Suprapubic skin (tissue), 4 donors: ENCODE results near the gene LPCAT1. TPM values are rescaled to one million over a fixed set of nuclear protein-coding genes. Genes with fewer than 3 reads are reported as not detected.
A peak's percentile ranks its signal among the peaks of the same experiment; 100 is the strongest.
"Not testable (repeated sequence)": the region's sequence is repeated elsewhere in the genome, so short reads cannot be mapped to it uniquely, and the experiment has no call there.

Source experiments
- DNase-seq, 2 donors: peaks; one replicate each; pipeline ENCODE4 v3.0.0-alpha.2; 2019; ENCODE audit warnings: low spot score in 2 of 2
- H3K27ac ChIP-seq: fragments of 200-600 bp; sonication (generic); one replicate; pipeline ENCODE4 v1.5.1; 2019
- H3K27me3 ChIP-seq: fragments of 200-600 bp; sonication (generic); one replicate; pipeline ENCODE4 v1.5.1; 2019
- H3K36me3 ChIP-seq: fragments of 200-600 bp; sonication (generic); one replicate; pipeline ENCODE4 v1.5.1; 2019
- H3K4me1 ChIP-seq: fragments of 200-600 bp; sonication (generic); one replicate; pipeline ENCODE4 v1.5.1; 2019
- H3K4me3 ChIP-seq: fragments of 200-600 bp; sonication (generic); one replicate; pipeline ENCODE4 v1.5.1; 2019; ENCODE audit warnings: mild to moderate bottlenecking
- H3K9me3 ChIP-seq: fragments of 200-600 bp; sonication (generic); one replicate; pipeline ENCODE4 v1.5.1; 2019
- CTCF ChIP-seq, 2 donors: fragments of 200-600 bp in 1 of 2; fragments of 450-650 bp in 1 of 2; sonication (generic) in 1 of 2; IDR thresholded peaks; one replicate each; pipeline ENCODE4 v1.5.1; 2016 to 2019; ENCODE audit warnings: antibody characterized with exemption in 2 of 2, mild to moderate bottlenecking in 1 of 2, moderate library complexity in 1 of 2
- EP300 ChIP-seq: sonication (generic); formaldehyde crosslinking; IDR thresholded peaks from one replicate; pipeline ENCODE4 v1.6.1; 2017; ENCODE audit warnings: antibody characterized with exemption
- POLR2A ChIP-seq, 2 donors: fragments of 450-650 bp; IDR thresholded peaks; one replicate each; pipeline ENCODE4 v1.6.1; 2017; ENCODE audit warnings: antibody characterized with exemption in 2 of 2, mild to moderate bottlenecking in 2 of 2, moderate library complexity in 2 of 2
- POLR2AphosphoS5 ChIP-seq, 3 donors: sonication (generic); formaldehyde crosslinking; IDR thresholded peaks; one replicate each; pipeline ENCODE4 v1.6.1; 2017; ENCODE audit warnings: antibody characterized with exemption in 3 of 3
- WGBS: methylation state at CpG from one replicate; pipeline ENCODE4 v1.1.5; 2018; 5-methylcytosine and 5-hydroxymethylcytosine counted together
- total RNA-seq, 4 donors: library from RNA; depleted of rRNA; stranded (reverse); fragments of >200 nt; gene quantifications; one replicate each; pipeline ENCODE4 v1.1.0, GENCODE V29; 2016

The LPCAT1 gene
- total RNA-seq, 4 donors from 2014 or later: 11.3 to 21.0 (median 13.8) TPM

DNA sequence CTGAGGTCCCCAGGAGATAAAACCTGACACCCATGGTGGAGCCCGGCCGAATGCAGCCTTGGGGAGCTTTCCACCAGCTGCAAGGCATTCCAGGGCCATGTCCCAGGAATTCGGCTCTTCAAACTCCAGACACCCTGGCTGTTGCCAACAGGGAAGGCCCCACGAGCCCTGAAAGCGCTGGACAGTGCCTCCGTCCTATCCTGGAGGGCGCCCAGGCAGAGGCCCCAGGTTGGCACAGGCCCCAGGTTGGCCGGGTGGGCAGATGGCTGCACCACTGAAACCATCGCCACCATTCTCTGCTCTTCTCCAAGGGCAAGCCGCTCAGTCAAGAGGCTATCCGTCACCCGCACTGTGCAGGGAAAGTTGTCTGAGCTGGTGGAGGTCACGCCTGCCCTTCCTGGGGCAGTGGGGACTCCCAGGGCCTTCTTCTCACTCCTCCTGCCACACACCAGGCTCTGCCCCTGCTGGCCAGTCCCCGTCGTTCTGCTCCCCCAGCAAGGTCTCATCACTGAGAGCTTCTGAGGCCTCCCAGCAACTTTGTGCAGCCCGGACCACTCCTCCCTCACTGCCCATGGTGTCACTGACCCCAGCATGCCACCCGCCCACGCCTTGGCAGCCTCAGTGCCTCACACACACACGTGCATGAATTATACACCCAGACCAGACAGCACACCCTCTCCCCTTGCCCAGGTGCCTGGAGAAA, 99.7 kb downstream of the LPCAT1 start:
- no peak overlapping the region for H3K27ac ChIP-seq
- 75% methylated on average over 13 of the region's 19 CpGs for WGBS
- peaks cover 4% of the 10 kb centered on the region for H3K9me3 ChIP-seq
- no peaks in the 10 kb centered on the region for H3K4me1 ChIP-seq
- H3K4me3 ChIP-seq: no peak overlapping the region
- TF ChIP-seq POLR2A (IDR thresholded peaks at IDR 0.05): no peak
- no peak for TF ChIP-seq CTCF (IDR thresholded peaks at IDR 0.05)
- no peak for TF ChIP-seq EP300
- no peak for TF ChIP-seq POLR2AphosphoS5 (IDR thresholded peaks at IDR 0.05)
- H3K27me3 ChIP-seq: no peaks in the 10 kb centered on the region
- H3K36me3 ChIP-seq: no peaks in the 10 kb centered on the region
- no peak for DNase-seq

GRCh38 chr5:1422522-1422921, 101.2 kb downstream of the LPCAT1 start:
- not testable (repeated sequence) for H3K27me3 ChIP-seq, DNase-seq
- no CpG with 5 or more reads among the region's 13 CpGs for WGBS

GRCh38 chr5:1421521-1422341, 102.0 kb downstream of the LPCAT1 start:
- Histone ChIP-seq H3K9me3 (no peaks in the 10 kb centered on the region), H3K4me3 (no peak overlapping the region), H3K4me1 (no peaks in the 10 kb centered on the region), H3K36me3 (no peaks in the 10 kb centered on the region), H3K27ac (no peak overlapping the region), H3K27me3 (no peaks in the 10 kb centered on the region)
- peak in 1 of 2 donors; percentile 39 for DNase-seq
- TF ChIP-seq CTCF (IDR thresholded peaks at IDR 0.05) (no peak), POLR2A (IDR thresholded peaks at IDR 0.05) (no peak), EP300 (no peak), POLR2AphosphoS5 (IDR thresholded peaks at IDR 0.05) (no peak)
- WGBS: 95% methylated on average over 21 of the region's 29 CpGs

More at GRCh38 chr5:1422522-1422921, 101.2 kb downstream of the LPCAT1 start:
- H3K4me1 ChIP-seq, H3K36me3 ChIP-seq, H3K9me3 ChIP-seq, H3K27ac ChIP-seq, H3K4me3 ChIP-seq: not testable (repeated sequence)

DNA sequence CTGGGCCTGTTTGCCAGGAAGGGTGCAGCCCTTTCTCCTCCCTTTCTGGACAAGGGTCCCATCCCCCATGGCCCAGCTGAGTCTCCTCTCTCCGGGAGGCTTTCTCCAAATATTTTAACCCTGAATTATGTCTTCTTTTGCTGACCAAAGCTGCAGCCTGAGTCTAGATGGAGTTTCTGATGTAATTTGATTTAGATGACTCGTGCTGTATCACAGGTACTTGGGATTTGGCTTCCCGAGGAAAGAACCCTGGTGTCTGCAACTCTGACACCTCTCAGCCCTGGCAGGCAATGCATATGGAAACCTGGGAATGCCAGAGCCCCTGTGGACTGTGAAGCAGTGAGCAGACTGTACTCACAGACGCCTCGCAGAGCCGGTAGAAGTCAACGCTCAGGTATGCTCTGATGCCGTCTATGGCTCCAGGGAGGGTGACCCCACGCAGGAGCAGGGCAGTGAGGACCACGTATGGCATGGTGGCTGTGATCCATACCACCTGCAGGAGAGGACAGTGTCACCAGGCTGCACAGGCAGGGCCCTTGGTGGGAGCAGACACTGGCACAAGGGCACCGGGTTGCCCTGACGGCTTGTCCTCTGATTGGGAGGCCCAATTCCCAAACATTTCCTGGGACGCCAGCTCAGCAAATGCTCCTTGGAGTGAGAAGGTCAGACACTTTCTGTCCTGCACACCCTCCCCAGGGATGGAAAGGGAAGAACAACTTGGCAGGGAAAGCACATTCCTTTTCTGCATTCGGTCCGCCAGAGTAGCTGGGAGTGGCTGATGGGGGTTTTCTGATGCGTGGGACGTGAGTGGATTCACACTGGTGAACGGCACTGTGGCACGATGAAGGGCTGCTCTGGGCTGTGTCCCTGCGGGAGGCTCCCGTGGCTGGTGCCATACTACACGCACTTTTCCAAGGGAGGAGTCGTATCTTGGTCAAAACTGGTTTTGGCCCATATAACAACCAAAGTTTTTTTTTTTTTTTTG, 103.3 kb downstream of the LPCAT1 start:
- Histone ChIP-seq H3K36me3 (no peaks in the 10 kb centered on the region), H3K4me1 (peaks cover 3% of the 10 kb centered on the region), H3K9me3 (no peaks in the 10 kb centered on the region), H3K27me3 (peaks cover 4% of the 10 kb centered on the region), H3K4me3 (no peak overlapping the region), H3K27ac (no peak overlapping the region)
- TF ChIP-seq EP300 (no peak), POLR2AphosphoS5 (IDR thresholded peaks at IDR 0.05) (no peak), CTCF (IDR thresholded peaks at IDR 0.05) (no peak), POLR2A (IDR thresholded peaks at IDR 0.05) (no peak)
- 64% methylated on average over 20 of the region's 23 CpGs for WGBS
- DNase-seq: peak in 1 of 2 donors; percentile 37

GRCh38 chr5:1419476-1420210, 104.1 kb downstream of the LPCAT1 start:
- DNase-seq: peak in 1 of 2 donors; percentile 30
- Histone ChIP-seq H3K36me3 (no peaks in the 10 kb centered on the region), H3K27me3 (peaks cover 9% of the 10 kb centered on the region), H3K4me1 (peaks cover 3% of the 10 kb centered on the region), H3K27ac (no peak overlapping the region), H3K9me3 (no peaks in the 10 kb centered on the region), H3K4me3 (no peak overlapping the region)
- 67% methylated on average over 11 of the region's 11 CpGs for WGBS
- TF ChIP-seq POLR2A (IDR thresholded peaks at IDR 0.05): no peak
- no peak for TF ChIP-seq CTCF (IDR thresholded peaks at IDR 0.05)
- TF ChIP-seq EP300: no peak
- no peak for TF ChIP-seq POLR2AphosphoS5 (IDR thresholded peaks at IDR 0.05)
